ENCODE results near the gene NT5DC1. TPM values are rescaled to one million over a fixed set of nuclear protein-coding genes. Genes with fewer than 3 reads are reported as not detected.

NT5DC1 gene
- total and polyA plus RNA-seq, 12 donors: 13.7 to 90.9 (median 36.3) TPM

DNA sequence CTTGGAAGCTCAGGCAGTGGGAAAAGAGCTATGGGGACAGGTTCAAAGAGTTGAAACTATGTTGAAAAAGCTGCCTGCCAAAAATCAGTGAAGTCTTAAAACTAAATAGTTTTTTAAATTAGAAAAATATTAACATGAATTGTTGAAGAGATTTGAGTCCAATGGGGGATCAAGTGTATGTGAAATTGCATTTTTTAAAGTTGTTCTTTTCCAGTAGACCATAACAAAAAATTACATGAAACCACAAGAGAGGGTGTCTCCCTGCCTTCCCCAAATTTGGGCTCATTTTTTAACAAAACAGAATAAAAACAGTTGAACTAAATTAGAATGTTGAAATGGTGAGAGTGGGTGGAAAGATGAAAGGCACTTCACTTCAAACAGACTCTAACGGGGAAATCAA lies 56.7 kb downstream of the NT5DC1 start:
- H3K36me3 ChIP-seq (replicated peaks in 1 of 2): no peaks in the 10 kb centered on the region
- DNase-seq: no peak
- no peak overlapping the region for H3K27ac ChIP-seq
- H3K27me3 ChIP-seq: no peaks in the 10 kb centered on the region
- no peaks in the 10 kb centered on the region for H3K9me3 ChIP-seq (replicated peaks in 1 of 3)
- TF ChIP-seq, protein P1, sequence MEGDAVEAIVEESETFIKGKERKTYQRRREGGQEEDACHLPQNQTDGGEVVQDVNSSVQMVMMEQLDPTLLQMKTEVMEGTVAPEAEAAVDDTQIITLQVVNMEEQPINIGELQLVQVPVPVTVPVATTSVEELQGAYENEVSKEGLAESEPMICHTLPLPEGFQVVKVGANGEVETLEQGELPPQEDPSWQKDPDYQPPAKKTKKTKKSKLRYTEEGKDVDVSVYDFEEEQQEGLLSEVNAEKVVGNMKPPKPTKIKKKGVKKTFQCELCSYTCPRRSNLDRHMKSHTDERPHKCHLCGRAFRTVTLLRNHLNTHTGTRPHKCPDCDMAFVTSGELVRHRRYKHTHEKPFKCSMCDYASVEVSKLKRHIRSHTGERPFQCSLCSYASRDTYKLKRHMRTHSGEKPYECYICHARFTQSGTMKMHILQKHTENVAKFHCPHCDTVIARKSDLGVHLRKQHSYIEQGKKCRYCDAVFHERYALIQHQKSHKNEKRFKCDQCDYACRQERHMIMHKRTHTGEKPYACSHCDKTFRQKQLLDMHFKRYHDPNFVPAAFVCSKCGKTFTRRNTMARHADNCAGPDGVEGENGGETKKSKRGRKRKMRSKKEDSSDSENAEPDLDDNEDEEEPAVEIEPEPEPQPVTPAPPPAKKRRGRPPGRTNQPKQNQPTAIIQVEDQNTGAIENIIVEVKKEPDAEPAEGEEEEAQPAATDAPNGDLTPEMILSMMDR (IDR thresholded peaks at IDR 0.05): no peak
- TF ChIP-seq POLR2A (IDR thresholded peaks at IDR 0.05): no peak
- no peak overlapping the region for H3K4me3 ChIP-seq
- H3K4me1 ChIP-seq (replicated peaks in 1 of 2): no peaks in the 10 kb centered on the region
- WGBS, 4 donors: 75 to 88% (median 86%) methylated on average over 1 of the region's 1 CpG
- intact Hi-C loops (cut with DNase I): no loop called here

DNA sequence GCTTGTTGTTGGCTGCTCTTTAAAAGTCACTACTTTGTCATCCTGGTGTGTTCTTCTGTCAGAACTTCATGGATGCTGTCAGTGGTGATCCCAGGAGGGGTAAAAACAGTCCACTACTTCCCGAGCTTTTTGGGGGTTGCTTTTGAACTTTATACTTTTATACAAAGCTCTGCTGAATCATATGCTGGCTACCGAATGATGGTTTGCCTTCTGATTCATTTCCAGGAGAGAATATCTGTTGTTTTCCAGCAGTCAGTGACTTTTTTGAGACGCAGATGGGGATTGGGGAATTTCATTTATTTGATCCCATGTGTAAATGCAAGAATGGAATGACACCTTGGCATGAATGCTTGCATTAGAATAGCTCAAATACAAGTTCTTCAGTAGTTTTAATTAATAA lies 58.0 kb downstream of the NT5DC1 start:
- Histone ChIP-seq H3K27ac (no peak overlapping the region), H3K27me3 (no peaks in the 10 kb centered on the region), H3K4me3 (no peak overlapping the region), H3K36me3 (replicated peaks in 1 of 2) (no peaks in the 10 kb centered on the region), H3K4me1 (replicated peaks in 1 of 2) (no peaks in the 10 kb centered on the region), H3K9me3 (replicated peaks in 1 of 3) (no peaks in the 10 kb centered on the region)
- 52 to 66% (median 55%) methylated on average over 3 of the region's 3 CpGs for WGBS, 4 donors
- DNase-seq: no peak
- intact Hi-C loops (cut with DNase I): no loop called here
- TF ChIP-seq, protein P1 (IDR thresholded peaks at IDR 0.05): no peak
- TF ChIP-seq POLR2A (IDR thresholded peaks at IDR 0.05): no peak

GRCh38 chr6:116159782-116160524 lies 59.3 kb downstream of the NT5DC1 start:
- WGBS, 4 donors: 94 to 98% (median 97%) methylated on average over 3 of the region's 3 CpGs
- H3K27me3 ChIP-seq: no peaks in the 10 kb centered on the region
- no peak overlapping the region for H3K27ac ChIP-seq
- no peak overlapping the region for H3K4me3 ChIP-seq
- no peaks in the 10 kb centered on the region for H3K4me1 ChIP-seq (replicated peaks in 1 of 2)
- intact Hi-C loops (cut with DNase I): no loop called here
- H3K9me3 ChIP-seq (replicated peaks in 1 of 3): no peaks in the 10 kb centered on the region
- H3K36me3 ChIP-seq (replicated peaks in 1 of 2): no peaks in the 10 kb centered on the region
- no peak for DNase-seq
- no peak for TF ChIP-seq POLR2A (IDR thresholded peaks at IDR 0.05)
- TF ChIP-seq, protein P1 (IDR thresholded peaks at IDR 0.05): no peak

DNA sequence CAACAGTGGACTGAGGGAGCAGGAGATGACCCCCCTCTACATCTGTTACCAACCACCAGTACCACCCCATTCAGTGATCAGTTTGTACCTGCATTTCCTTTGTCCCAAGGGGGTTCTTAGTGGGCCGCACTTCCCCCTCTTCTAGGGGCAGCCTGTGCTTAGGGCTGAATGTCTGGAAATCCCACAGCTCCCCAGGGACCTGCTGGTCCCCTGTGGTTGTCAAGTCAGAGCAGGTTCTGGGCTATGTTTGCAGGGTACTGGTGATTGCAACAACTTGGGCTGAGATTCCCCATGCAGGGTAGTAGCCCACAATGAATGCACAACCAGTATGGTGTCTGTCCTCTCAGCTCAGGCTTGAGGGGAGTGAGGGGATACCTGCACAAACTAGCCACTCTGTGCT lies 64.9 kb downstream of the NT5DC1 start:
- Histone ChIP-seq H3K4me1 (replicated peaks in 1 of 2) (peaks cover 0 to 9% of the 10 kb centered on the region in 2 donors), H3K9me3 (replicated peaks in 1 of 3) (peaks cover 0 to 4% (median 0%) of the 10 kb centered on the region in 3 donors), H3K4me3 (no peak overlapping the region), H3K27ac (peak overlapping the region in 2 of 5 donors; percentile 24 to 52), H3K36me3 (replicated peaks in 1 of 2) (no peaks in the 10 kb centered on the region), H3K27me3 (no peaks in the 10 kb centered on the region)
- TF ChIP-seq, protein P1 (IDR thresholded peaks at IDR 0.05): no peak
- DNase-seq: no peak
- 92 to 100% (median 99%) methylated on average over 1 of the region's 1 CpG for WGBS, 4 donors
- intact Hi-C loops (cut with DNase I): no loop called here

Measured in adrenal gland (tissue), 12 donors.